Body of pancreas (tissue), 4 donors: Measurements from ENCODE around the gene TRPC4. TPM values are rescaled to one million over a fixed set of nuclear protein-coding genes. Genes with fewer than 3 reads are reported as not detected.
A peak's percentile ranks its signal among the peaks of the same experiment; 100 is the strongest.

Source experiments
- ATAC-seq: fragments of 150-250 bp; one replicate; pipeline ENCODE4 v1.9.1; 2016
- DNase-seq, 4 donors: peaks; one replicate each; pipeline ENCODE4 v3.0.0-alpha.2; 2019
- H3K27ac ChIP-seq, 4 donors: fragments of 200-600 bp; sonication (generic); 1 replicate in 3 of 4; 2 replicates in 1 of 4; pipeline versions ENCODE4 v1.5.1 to v1.6.1; 2016 to 2019; ENCODE audit warnings: mild to moderate bottlenecking in 1 of 4, mixed read lengths in 1 of 4, moderate library complexity in 1 of 4
- H3K27me3 ChIP-seq, 2 donors: fragments of 200-600 bp; sonication (generic); one replicate each; pipeline ENCODE4 v1.6.0; 2016; ENCODE audit warnings: mild to moderate bottlenecking in 1 of 2
- H3K36me3 ChIP-seq, 2 donors: fragments of 200-600 bp; sonication (generic); replicated peaks in 1 of 2; 2 replicates each; pipeline ENCODE4 v1.5.1; 2016; ENCODE audit warnings: low read depth in 2 of 2; ENCODE audit not compliant: insufficient read depth in 1 of 2
- H3K4me1 ChIP-seq: fragments of 200-600 bp; sonication (generic); one replicate; pipeline ENCODE4 v1.6.0; 2016
- H3K4me3 ChIP-seq, 2 donors: fragments of 200-600 bp; sonication (generic); 1 replicate in 1 of 2; 2 replicates in 1 of 2; pipeline ENCODE4 v1.5.1; 2016 to 2019
- H3K9me3 ChIP-seq, 3 donors: fragments of 200-600 bp; sonication (generic); 1 replicate in 2 of 3; 2 replicates in 1 of 3; pipeline ENCODE4 v1.5.1; 2016
- POLR2A ChIP-seq, 3 donors: fragments of 450-650 bp; IDR thresholded peaks; one replicate each; pipeline ENCODE4 v1.6.1; 2016; ENCODE audit warnings: antibody characterized with exemption in 3 of 3, mild to moderate bottlenecking in 2 of 3
- WGBS, 2 donors: methylation state at CpG; one replicate each; pipeline ENCODE4 v1.1.5; 2017; 5-methylcytosine and 5-hydroxymethylcytosine counted together
- intact Hi-C: fragments of 100-400 bp; cut with DNase I; formaldehyde crosslinking; loops from one replicate; pipeline ENCODE4 v1.15.1; 2023
- total RNA-seq, 2 donors: library from RNA; depleted of rRNA; stranded (reverse); fragments of >200 nt; gene quantifications; one replicate each; pipeline ENCODE4 v1.1.0, GENCODE V29; 2016
- TF ChIP-seq, protein P1 (sequence below), 7 experiments: fragments of 450-650 bp in 4 of 7; fragments of 200-600 bp in 3 of 7; sonication (generic) in 3 of 7; IDR thresholded peaks; one replicate each; pipeline ENCODE4 v1.5.1; 2016 to 2019; ENCODE audit warnings: antibody characterized with exemption in 7 of 7

TRPC4 gene
- total RNA-seq, 2 donors from 2014 or later, result 0.33 to 2.6 TPM

DNA sequence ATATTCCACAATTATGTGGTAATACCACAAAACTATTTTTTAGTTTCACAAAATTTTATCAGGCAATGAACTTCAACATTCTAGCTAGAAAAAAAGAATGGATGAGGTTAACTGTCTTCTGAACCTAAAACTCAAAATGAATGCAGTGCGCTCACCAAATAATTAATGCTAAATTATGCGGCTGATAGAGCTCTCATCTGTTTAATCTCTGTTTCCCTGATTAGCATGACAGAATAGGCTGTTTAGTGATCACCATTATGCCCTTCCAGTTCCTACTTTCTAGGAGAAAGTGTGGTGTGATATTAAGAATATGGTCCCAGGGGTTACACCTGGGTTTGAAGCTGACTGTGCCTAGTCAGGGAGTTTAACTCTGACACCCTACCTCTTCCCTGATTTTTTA, 228.2 kb downstream of the TRPC4 start:
- TF ChIP-seq POLR2A (IDR thresholded peaks at IDR 0.05), result no peak
- TF ChIP-seq, protein P1, sequence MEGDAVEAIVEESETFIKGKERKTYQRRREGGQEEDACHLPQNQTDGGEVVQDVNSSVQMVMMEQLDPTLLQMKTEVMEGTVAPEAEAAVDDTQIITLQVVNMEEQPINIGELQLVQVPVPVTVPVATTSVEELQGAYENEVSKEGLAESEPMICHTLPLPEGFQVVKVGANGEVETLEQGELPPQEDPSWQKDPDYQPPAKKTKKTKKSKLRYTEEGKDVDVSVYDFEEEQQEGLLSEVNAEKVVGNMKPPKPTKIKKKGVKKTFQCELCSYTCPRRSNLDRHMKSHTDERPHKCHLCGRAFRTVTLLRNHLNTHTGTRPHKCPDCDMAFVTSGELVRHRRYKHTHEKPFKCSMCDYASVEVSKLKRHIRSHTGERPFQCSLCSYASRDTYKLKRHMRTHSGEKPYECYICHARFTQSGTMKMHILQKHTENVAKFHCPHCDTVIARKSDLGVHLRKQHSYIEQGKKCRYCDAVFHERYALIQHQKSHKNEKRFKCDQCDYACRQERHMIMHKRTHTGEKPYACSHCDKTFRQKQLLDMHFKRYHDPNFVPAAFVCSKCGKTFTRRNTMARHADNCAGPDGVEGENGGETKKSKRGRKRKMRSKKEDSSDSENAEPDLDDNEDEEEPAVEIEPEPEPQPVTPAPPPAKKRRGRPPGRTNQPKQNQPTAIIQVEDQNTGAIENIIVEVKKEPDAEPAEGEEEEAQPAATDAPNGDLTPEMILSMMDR (IDR thresholded peaks at IDR 0.05), result no peak
- Histone ChIP-seq H3K9me3 (no peaks in the 10 kb centered on the region), H3K4me3 (no peak overlapping the region), H3K36me3 (no peaks in the 10 kb centered on the region), H3K27me3 (no peaks in the 10 kb centered on the region), H3K27ac (no peak overlapping the region), H3K4me1 (no peaks in the 10 kb centered on the region)
- no peak for DNase-seq
- ATAC-seq, result no peak
- intact Hi-C loops, result no loop called here
- 80 to 92% methylated on average over 2 of the region's 2 CpGs for WGBS, 2 donors

DNA sequence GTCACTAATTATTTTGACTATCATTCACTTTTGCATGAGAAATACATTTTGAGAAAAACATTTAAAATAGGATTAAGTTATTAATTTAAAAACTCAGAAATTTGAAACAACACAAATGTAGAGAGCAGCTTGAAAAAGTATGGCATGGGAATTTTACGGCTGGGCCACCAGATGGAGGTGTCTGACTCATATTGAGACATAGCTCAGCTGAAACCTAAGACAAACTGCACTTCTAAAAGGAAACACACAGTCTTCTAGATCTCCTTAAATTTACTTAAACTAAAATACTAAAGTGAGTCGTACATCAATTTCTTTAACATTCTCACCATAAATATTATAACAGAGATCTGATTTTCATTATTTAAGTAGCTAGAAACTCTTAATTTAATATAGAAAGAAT, 229.1 kb downstream of the TRPC4 start:
- Histone ChIP-seq H3K4me3 (no peak overlapping the region), H3K27me3 (no peaks in the 10 kb centered on the region), H3K9me3 (no peaks in the 10 kb centered on the region), H3K27ac (no peak overlapping the region), H3K4me1 (no peaks in the 10 kb centered on the region), H3K36me3 (no peaks in the 10 kb centered on the region)
- TF ChIP-seq, protein P1 (IDR thresholded peaks at IDR 0.05), result peak in 4 of 7 experiments; percentile 12 to 40 (median 24)
- TF ChIP-seq POLR2A (IDR thresholded peaks at IDR 0.05), result no peak
- ATAC-seq (no peak), DNase-seq (peak in 1 of 4 donors; percentile 16)
- 10 to 13% methylated on average over 2 of the region's 2 CpGs for WGBS, 2 donors
- intact Hi-C loops, result no loop called here

DNA sequence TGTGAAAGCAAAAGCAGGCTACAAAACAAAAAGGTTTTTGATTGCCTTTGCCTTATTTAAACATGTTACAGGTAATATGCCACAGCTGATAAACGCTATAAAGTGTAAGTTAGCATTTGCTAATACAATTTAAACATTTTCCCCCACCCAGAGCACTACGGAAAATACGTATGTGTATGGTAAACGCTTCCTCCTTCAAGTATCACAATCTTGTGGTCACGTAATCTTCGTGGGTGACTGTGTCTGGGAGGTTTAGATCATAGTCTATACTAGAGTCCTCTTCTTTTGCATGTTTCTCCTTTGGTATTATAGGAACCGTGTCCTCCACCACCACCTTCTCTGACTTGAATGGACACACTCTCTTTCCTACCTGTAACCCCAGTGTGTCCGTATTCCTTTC, 232.9 kb downstream of the TRPC4 start:
- no peaks in the 10 kb centered on the region for H3K27me3 ChIP-seq
- WGBS, 2 donors, result 63 to 67% methylated on average over 8 of the region's 8 CpGs
- no peaks in the 10 kb centered on the region for H3K4me1 ChIP-seq
- H3K27ac ChIP-seq, result no peak overlapping the region
- ATAC-seq (no peak), DNase-seq (no peak)
- no peaks in the 10 kb centered on the region for H3K9me3 ChIP-seq
- no peak overlapping the region for H3K4me3 ChIP-seq
- intact Hi-C loops, result no loop called here
- TF ChIP-seq POLR2A (IDR thresholded peaks at IDR 0.05), result no peak
- TF ChIP-seq, protein P1 (IDR thresholded peaks at IDR 0.05), result no peak
- H3K36me3 ChIP-seq, result no peaks in the 10 kb centered on the region

DNA sequence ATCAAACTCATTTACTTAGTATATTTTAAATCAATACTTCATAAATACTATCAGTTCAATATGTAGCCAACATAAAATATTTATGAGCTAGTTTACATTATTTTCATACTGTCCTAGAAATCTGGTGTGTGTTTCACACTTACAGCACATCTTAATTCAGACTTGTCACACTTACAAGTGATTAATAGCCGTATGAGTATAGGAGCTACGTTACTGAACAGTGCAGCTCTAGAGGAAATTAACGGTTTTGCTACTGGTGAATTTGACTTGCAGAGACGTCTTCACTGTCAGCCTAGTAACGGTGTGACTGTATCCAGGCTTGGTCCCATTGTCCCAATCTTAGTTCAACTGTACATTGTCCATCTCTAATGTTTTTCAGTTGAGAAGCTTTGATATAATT, 237.3 kb downstream of the TRPC4 start:
- DNase-seq (no peak), ATAC-seq (no peak)
- Histone ChIP-seq H3K9me3 (no peaks in the 10 kb centered on the region), H3K4me1 (no peaks in the 10 kb centered on the region), H3K36me3 (no peaks in the 10 kb centered on the region), H3K27me3 (no peaks in the 10 kb centered on the region), H3K4me3 (no peak overlapping the region), H3K27ac (no peak overlapping the region)
- intact Hi-C loops, result no loop called here
- no peak for TF ChIP-seq POLR2A (IDR thresholded peaks at IDR 0.05)
- WGBS, 2 donors, result 51% methylated on average over 5 of the region's 5 CpGs

DNA sequence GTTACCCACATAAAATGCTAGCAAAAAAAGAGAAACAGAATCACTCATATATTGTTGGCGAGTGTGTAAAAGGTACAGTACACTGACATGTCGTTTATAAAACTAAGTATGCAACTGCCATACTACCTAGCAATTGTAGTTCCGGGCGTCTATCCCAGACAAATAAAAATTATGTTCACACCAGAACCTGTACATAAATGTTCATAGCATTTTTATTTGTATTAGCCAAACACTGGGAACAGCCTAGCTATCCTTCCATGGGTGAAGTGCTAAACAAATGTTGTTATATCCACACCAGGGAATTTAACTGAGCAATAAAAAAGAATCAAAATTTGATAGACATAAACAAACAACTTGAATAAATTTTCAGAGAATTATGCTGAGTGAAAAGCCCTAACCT, 242.1 kb downstream of the TRPC4 start:
- Histone ChIP-seq H3K27me3 (no peaks in the 10 kb centered on the region), H3K9me3 (no peaks in the 10 kb centered on the region), H3K27ac (no peak overlapping the region), H3K4me3 (no peak overlapping the region), H3K36me3 (no peaks in the 10 kb centered on the region), H3K4me1 (peaks cover 4% of the 10 kb centered on the region)
- intact Hi-C loops, result no loop called here
- no peak for TF ChIP-seq POLR2A (IDR thresholded peaks at IDR 0.05)
- TF ChIP-seq, protein P1 (IDR thresholded peaks at IDR 0.05), result no peak
- no peak for ATAC-seq
- 43 to 56% methylated on average over 4 of the region's 4 CpGs for WGBS, 2 donors
- DNase-seq, result no peak
